ENCODE measurements around the gene CACTIN.

- no peak for TF ChIP-seq CTCF (IDR thresholded peaks at IDR 0.05)
- TF ChIP-seq POLR2AphosphoS5 (IDR thresholded peaks at IDR 0.05), result no peak
Observed at GRCh38 chr19:3642296-3642695, 15.7 kb upstream of the CACTIN start.
